ENCODE results near the gene APOBEC3F. TPM values are rescaled to one million over a fixed set of nuclear protein-coding genes. Genes with fewer than 3 reads are reported as not detected.

The APOBEC3F gene
- total RNA-seq, 2 experiments from 2014 or later = 3.7 to 20.7 TPM

DNA sequence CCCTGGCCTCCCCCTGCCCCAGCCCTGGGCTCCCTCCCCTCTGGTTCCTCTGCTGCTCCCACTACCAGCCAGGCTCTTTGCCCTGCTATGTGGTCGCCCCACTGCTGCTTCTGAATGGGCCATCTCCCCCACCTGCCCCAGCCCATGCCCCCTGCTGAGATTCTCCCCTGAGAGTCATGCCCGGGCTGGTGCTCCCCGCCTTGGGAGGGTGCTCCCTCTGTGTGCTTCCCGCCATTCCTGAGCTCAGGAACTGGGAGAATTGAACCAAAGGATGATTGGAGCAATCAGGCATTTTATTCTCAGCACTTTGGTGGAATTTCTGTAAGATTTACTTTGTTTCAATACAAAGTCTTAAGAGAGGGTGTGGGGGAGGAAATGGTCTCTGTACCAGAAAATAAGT lies 12.9 kb upstream of the APOBEC3F start:
- intact Hi-C loops (cut with micrococcal nuclease; ENCODE audit: unreplicated experiment) = no loop called here
- Histone ChIP-seq H3K27ac (ENCODE audit: low read depth, low read length, poor library complexity, severe bottlenecking) (no peak overlapping the region), H3K4me1 (ENCODE audit: insufficient read depth, low read length, poor library complexity, severe bottlenecking) (peaks cover 29% of the 10 kb centered on the region), H3K36me3 (ENCODE audit: insufficient read depth, low read length) (peaks cover 23% of the 10 kb centered on the region), H3K9me3 (ENCODE audit: low read length) (no peaks in the 10 kb centered on the region), H3K4me2 (ENCODE audit: low read length) (no peak overlapping the region), H4K20me1 (ENCODE audit: insufficient read depth, low read length) (no peaks in the 10 kb centered on the region), H3K4me3 (ENCODE audit: low read depth, low read length, poor library complexity, severe bottlenecking) (no peak overlapping the region), H2AFZ (ENCODE audit: low read length) (no peak overlapping the region), H3K9me2 (ENCODE audit: insufficient read depth, low read length) (no peaks in the 10 kb centered on the region), H3K79me2 (ENCODE audit: insufficient read depth, low read depth, low read length) (peaks cover 2% of the 10 kb centered on the region; the same call in 1 of the 2 replicates)
- BruUV-seq (replicated peaks) = no TSS peak
- TF ChIP-seq, protein P1, sequence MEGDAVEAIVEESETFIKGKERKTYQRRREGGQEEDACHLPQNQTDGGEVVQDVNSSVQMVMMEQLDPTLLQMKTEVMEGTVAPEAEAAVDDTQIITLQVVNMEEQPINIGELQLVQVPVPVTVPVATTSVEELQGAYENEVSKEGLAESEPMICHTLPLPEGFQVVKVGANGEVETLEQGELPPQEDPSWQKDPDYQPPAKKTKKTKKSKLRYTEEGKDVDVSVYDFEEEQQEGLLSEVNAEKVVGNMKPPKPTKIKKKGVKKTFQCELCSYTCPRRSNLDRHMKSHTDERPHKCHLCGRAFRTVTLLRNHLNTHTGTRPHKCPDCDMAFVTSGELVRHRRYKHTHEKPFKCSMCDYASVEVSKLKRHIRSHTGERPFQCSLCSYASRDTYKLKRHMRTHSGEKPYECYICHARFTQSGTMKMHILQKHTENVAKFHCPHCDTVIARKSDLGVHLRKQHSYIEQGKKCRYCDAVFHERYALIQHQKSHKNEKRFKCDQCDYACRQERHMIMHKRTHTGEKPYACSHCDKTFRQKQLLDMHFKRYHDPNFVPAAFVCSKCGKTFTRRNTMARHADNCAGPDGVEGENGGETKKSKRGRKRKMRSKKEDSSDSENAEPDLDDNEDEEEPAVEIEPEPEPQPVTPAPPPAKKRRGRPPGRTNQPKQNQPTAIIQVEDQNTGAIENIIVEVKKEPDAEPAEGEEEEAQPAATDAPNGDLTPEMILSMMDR (conservative IDR thresholded peaks at IDR 0.05; ENCODE audit: low read length) = no peak
- no peak for TF ChIP-seq EZH2phosphoT487 (IDR thresholded peaks at IDR 0.05; ENCODE audit: borderline replicate concordance, low read depth, low read length)
- ChIA-PET POLR2A (interaction anchor here (0.6 kb wide), 1 partner anchor 346 kb away, joined by 4 read pairs; the partner anchor contains the start of gene TOMM22), CTCF (ENCODE audit: unreplicated experiment) (no interaction called here)
- no peak for DNase-seq (ENCODE audit: low spot score)

DNA sequence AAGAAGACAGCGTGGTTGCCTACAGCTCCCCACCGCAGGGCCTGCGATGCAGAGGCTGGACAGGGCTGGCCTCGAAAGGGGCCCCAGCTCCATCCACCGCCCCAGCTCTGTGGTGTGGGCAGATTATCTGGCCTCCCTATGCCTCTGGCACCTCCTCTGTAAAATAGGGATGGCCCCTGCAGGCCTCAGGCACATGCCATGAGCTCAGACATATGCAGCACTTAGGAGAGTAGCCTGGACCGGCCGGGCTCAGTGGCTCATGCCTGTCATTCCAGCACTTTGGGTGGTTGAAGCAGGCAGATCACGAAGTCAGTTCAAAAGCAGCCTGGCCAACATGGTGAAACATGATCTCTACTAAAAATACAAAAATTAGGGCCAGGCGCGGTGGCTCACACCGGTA lies 12.4 kb upstream of the APOBEC3F start:
- peaks cover 24% of the 10 kb centered on the region for H3K4me1 ChIP-seq (ENCODE audit: insufficient read depth, low read length, poor library complexity, severe bottlenecking)
- H3K79me2 ChIP-seq (ENCODE audit: insufficient read depth, low read depth, low read length) = no peaks in the 10 kb centered on the region
- H3K4me3 ChIP-seq (ENCODE audit: low read depth, low read length, poor library complexity, severe bottlenecking) = no peak overlapping the region
- no peaks in the 10 kb centered on the region for H3K9me3 ChIP-seq (ENCODE audit: low read length)
- no peak for TF ChIP-seq EZH2phosphoT487 (IDR thresholded peaks at IDR 0.05; ENCODE audit: borderline replicate concordance, low read depth, low read length)
- TF ChIP-seq, protein P1 (conservative IDR thresholded peaks at IDR 0.05; ENCODE audit: low read length) = no peak
- no peak overlapping the region for H2AFZ ChIP-seq (ENCODE audit: low read length)
- BruUV-seq (replicated peaks) = no TSS peak
- no peaks in the 10 kb centered on the region for H3K9me2 ChIP-seq (ENCODE audit: insufficient read depth, low read length)
- H4K20me1 ChIP-seq (ENCODE audit: insufficient read depth, low read length) = no peaks in the 10 kb centered on the region
- H3K4me2 ChIP-seq (ENCODE audit: low read length) = no peak overlapping the region
- intact Hi-C loops (cut with micrococcal nuclease; ENCODE audit: unreplicated experiment) = no loop called here
- DNase-seq (ENCODE audit: low spot score) = no peak
- ChIA-PET POLR2A (interaction anchor here (0.6 kb wide), 1 partner anchor 347 kb away, joined by 4 read pairs; the partner anchor contains the start of gene TOMM22), CTCF (ENCODE audit: unreplicated experiment) (no interaction called here)
- H3K27ac ChIP-seq (ENCODE audit: low read depth, low read length, poor library complexity, severe bottlenecking) = no peak overlapping the region
- peaks cover 28% of the 10 kb centered on the region for H3K36me3 ChIP-seq (ENCODE audit: insufficient read depth, low read length)

DNA sequence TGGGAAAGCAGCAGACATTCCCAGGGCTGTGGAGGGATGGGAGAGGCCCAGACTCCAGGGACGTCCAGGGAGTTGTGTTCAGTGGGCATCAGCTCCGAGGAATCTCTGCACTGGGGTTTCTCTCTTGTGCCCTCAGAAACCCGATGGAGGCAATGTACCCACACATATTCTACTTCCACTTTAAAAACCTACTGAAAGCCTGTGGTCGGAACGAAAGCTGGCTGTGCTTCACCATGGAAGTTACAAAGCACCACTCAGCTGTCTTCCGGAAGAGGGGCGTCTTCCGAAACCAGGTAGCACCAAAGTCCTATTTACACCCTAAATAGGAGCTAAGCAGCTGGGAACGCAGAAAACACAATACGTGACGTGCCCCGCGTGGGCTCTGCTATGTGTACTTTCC lies 11.4 kb upstream of the APOBEC3F start:
- Histone ChIP-seq H3K9me2 (ENCODE audit: insufficient read depth, low read length) (no peaks in the 10 kb centered on the region), H2AFZ (ENCODE audit: low read length) (no peak overlapping the region), H3K4me1 (ENCODE audit: insufficient read depth, low read length, poor library complexity, severe bottlenecking) (peaks cover 15% of the 10 kb centered on the region), H3K9me3 (ENCODE audit: low read length) (no peaks in the 10 kb centered on the region), H3K27ac (ENCODE audit: low read depth, low read length, poor library complexity, severe bottlenecking) (no peak overlapping the region), H3K79me2 (ENCODE audit: insufficient read depth, low read depth, low read length) (no peaks in the 10 kb centered on the region), H3K4me2 (ENCODE audit: low read length) (no peak overlapping the region), H3K4me3 (ENCODE audit: low read depth, low read length, poor library complexity, severe bottlenecking) (no peak overlapping the region), H3K36me3 (ENCODE audit: insufficient read depth, low read length) (peaks cover 21% of the 10 kb centered on the region), H4K20me1 (ENCODE audit: insufficient read depth, low read length) (no peaks in the 10 kb centered on the region)
- DNase-seq (ENCODE audit: low spot score) = no peak
- TF ChIP-seq, protein P1 (conservative IDR thresholded peaks at IDR 0.05; ENCODE audit: low read length) = no peak
- no TSS peak for BruUV-seq (replicated peaks)
- ChIA-PET POLR2A (no interaction called here), CTCF (ENCODE audit: unreplicated experiment) (no interaction called here)
- intact Hi-C loops (cut with micrococcal nuclease; ENCODE audit: unreplicated experiment) = no loop called here
